ENCODE data around the gene NCDN.
A peak's percentile ranks its signal among the peaks of the same experiment; 100 is the strongest.

Gene NCDN

DNA sequence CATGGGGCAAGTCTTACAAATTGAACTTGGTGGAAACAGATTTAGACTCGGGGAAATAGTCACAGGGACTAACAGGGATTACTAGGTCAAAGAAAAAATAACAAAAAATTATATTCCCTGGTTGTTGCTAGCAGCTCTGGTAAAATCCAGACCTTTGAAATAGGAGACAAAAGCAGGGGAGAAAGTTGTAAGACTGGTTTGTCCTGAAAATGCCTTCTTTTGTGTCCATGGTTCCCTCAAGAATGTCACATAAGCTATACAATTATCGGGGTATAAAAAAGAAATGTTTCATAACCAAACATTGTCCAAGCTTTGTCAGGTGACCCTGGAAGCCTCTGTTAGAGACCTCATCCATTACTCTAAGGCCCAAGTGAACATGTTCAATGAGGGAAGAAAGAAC is 33.5 kb upstream of the NCDN start:
- TF ChIP-seq EZH2 (IDR thresholded peaks at IDR 0.05; ENCODE audit: borderline replicate concordance, low read depth, low read length, severe bottlenecking), result no peak
- TF ChIP-seq, protein P1, sequence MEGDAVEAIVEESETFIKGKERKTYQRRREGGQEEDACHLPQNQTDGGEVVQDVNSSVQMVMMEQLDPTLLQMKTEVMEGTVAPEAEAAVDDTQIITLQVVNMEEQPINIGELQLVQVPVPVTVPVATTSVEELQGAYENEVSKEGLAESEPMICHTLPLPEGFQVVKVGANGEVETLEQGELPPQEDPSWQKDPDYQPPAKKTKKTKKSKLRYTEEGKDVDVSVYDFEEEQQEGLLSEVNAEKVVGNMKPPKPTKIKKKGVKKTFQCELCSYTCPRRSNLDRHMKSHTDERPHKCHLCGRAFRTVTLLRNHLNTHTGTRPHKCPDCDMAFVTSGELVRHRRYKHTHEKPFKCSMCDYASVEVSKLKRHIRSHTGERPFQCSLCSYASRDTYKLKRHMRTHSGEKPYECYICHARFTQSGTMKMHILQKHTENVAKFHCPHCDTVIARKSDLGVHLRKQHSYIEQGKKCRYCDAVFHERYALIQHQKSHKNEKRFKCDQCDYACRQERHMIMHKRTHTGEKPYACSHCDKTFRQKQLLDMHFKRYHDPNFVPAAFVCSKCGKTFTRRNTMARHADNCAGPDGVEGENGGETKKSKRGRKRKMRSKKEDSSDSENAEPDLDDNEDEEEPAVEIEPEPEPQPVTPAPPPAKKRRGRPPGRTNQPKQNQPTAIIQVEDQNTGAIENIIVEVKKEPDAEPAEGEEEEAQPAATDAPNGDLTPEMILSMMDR (IDR thresholded peaks at IDR 0.05; ENCODE audit: borderline replicate concordance, extremely low read depth, low read length, poor library complexity, severe bottlenecking), result no peak
- no peak overlapping the region for H3K4me2 ChIP-seq (ENCODE audit: insufficient read depth, low read length)
- H3K27ac ChIP-seq (ENCODE audit: low read length), result no peak overlapping the region
- no peak overlapping the region for H3K4me3 ChIP-seq (ENCODE audit: low read depth in 1 of 2, low read length in 2 of 2)
- no peaks in the 10 kb centered on the region for H3K9me3 ChIP-seq (ENCODE audit: insufficient read depth, low read length, severe bottlenecking)
- H2AFZ ChIP-seq (ENCODE audit: low read depth, low read length), result no peak overlapping the region
- H4K20me1 ChIP-seq (ENCODE audit: insufficient read depth, low read length), result no peaks in the 10 kb centered on the region
- no peak for ATAC-seq (ENCODE audit: insufficient read depth, low read depth)
- no peak overlapping the region for H3K9ac ChIP-seq (ENCODE audit: low read depth, low read length)
- H3K4me1 ChIP-seq (ENCODE audit: insufficient read depth, low read length), result no peaks in the 10 kb centered on the region
- no peaks in the 10 kb centered on the region for H3K27me3 ChIP-seq (ENCODE audit: insufficient read depth, low read length, poor library complexity)
- H3K79me2 ChIP-seq (ENCODE audit: insufficient read depth, low read length), result no peaks in the 10 kb centered on the region
- DNase-seq, result no peak
- no peaks in the 10 kb centered on the region for H3K36me3 ChIP-seq (ENCODE audit: insufficient read depth, low read length)

DNA sequence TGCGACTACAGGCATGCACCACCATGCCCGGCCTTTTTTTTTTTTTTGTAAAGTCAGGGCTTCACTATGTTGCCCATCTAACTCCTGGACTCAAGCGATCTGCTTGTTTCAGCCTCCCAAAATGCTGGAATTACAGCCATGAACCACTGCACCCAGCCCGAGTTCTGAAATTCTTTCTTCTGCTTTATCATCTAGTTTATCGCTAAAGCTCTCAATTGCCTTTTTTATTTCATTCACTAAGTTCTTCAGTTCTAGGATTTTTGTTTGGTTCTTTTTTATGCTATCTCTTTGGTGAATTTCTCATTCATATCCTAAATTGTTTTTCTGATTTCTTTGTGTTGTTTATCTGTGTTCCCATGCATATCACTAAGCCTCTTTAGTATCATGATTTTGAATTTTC is 27.4 kb upstream of the NCDN start:
- peaks cover 16% of the 10 kb centered on the region for H3K9me3 ChIP-seq (ENCODE audit: insufficient read depth, low read length, severe bottlenecking)
- no peaks in the 10 kb centered on the region for H4K20me1 ChIP-seq (ENCODE audit: insufficient read depth, low read length)
- H3K79me2 ChIP-seq (ENCODE audit: insufficient read depth, low read length), result peaks cover 9% of the 10 kb centered on the region; the same call in 1 of the 2 replicates
- TF ChIP-seq, protein P1 (IDR thresholded peaks at IDR 0.05; ENCODE audit: borderline replicate concordance, extremely low read depth, low read length, poor library complexity, severe bottlenecking), result no peak
- TF ChIP-seq EZH2 (IDR thresholded peaks at IDR 0.05; ENCODE audit: borderline replicate concordance, low read depth, low read length, severe bottlenecking), result no peak
- ATAC-seq (ENCODE audit: insufficient read depth, low read depth), result no peak
- no peak overlapping the region for H3K9ac ChIP-seq (ENCODE audit: low read depth, low read length)
- no peak overlapping the region for H3K27ac ChIP-seq (ENCODE audit: low read length)
- H3K4me1 ChIP-seq (ENCODE audit: insufficient read depth, low read length), result no peaks in the 10 kb centered on the region
- H3K4me3 ChIP-seq (ENCODE audit: low read depth in 1 of 2, low read length in 2 of 2), result no peak overlapping the region
- peaks cover 24% of the 10 kb centered on the region for H3K36me3 ChIP-seq (ENCODE audit: insufficient read depth, low read length)
- H2AFZ ChIP-seq (ENCODE audit: low read depth, low read length), result no peak overlapping the region
- no peaks in the 10 kb centered on the region for H3K27me3 ChIP-seq (ENCODE audit: insufficient read depth, low read length, poor library complexity)
- DNase-seq, result no peak
- no peak overlapping the region for H3K4me2 ChIP-seq (ENCODE audit: insufficient read depth, low read length)

DNA sequence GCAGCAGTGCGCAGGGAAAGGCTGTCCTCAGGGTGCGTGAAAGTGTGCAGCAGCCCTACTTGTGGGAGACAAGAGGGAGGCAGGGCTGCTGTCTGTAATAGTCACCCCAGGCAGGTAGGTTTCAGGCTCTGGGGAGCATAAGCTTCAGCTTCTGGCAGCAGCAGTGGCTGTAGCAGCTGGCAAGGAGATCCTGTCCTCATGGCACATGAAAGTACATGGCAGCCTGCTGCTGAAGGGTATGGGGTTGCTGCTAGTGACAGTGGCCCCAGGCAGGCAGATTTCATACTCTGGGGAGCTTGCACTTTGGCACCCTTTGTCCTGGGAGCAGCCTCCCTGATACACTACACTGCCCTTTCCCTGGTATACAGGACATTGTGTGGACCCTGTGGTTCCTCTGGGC is 26.7 kb upstream of the NCDN start:
- Histone ChIP-seq H3K4me3 (ENCODE audit: low read depth in 1 of 2, low read length in 2 of 2) (0 out of 4 replicates have a peak overlapping the region, but pooled peaks of 1 of the 2 experiments have one; percentile 17), H3K79me2 (ENCODE audit: insufficient read depth, low read length) (peaks cover 14% of the 10 kb centered on the region), H3K9me3 (ENCODE audit: insufficient read depth, low read length, severe bottlenecking) (peaks cover 16% of the 10 kb centered on the region), H3K4me1 (ENCODE audit: insufficient read depth, low read length) (no peaks in the 10 kb centered on the region), H3K27me3 (ENCODE audit: insufficient read depth, low read length, poor library complexity) (no peaks in the 10 kb centered on the region), H2AFZ (ENCODE audit: low read depth, low read length) (no peak overlapping the region), H3K36me3 (ENCODE audit: insufficient read depth, low read length) (peaks cover 28% of the 10 kb centered on the region), H3K4me2 (ENCODE audit: insufficient read depth, low read length) (no peak overlapping the region), H3K9ac (ENCODE audit: low read depth, low read length) (no peak overlapping the region), H3K27ac (ENCODE audit: low read length) (no peak overlapping the region), H4K20me1 (ENCODE audit: insufficient read depth, low read length) (no peaks in the 10 kb centered on the region)
- ATAC-seq (ENCODE audit: insufficient read depth, low read depth) (no peak), DNase-seq (no peak)
- TF ChIP-seq EZH2 (IDR thresholded peaks at IDR 0.05; ENCODE audit: borderline replicate concordance, low read depth, low read length, severe bottlenecking), result no peak
- TF ChIP-seq, protein P1 (IDR thresholded peaks at IDR 0.05; ENCODE audit: borderline replicate concordance, extremely low read depth, low read length, poor library complexity, severe bottlenecking), result no peak

DNA sequence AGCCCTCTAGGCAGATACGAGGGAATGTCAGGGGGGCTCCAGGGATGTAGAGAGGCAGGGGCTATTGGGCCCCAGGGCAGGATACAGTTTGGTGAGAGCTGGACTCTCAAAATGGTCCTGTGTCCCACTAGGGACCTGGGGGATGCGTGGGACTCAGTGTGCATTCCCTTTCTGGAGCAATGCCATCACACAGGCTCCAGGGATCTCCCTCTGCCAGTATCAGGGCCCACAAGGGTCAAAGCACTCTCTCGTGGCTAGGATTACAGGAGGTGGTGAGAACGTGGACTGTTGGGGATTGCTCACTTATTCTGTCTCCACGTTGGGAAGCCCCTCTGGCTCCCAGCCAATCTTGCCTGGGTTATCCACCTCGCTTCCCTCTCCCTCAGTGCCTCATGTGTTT is 26.2 kb upstream of the NCDN start:
- Histone ChIP-seq H3K79me2 (ENCODE audit: insufficient read depth, low read length) (peaks cover 16% of the 10 kb centered on the region), H3K36me3 (ENCODE audit: insufficient read depth, low read length) (peaks cover 28% of the 10 kb centered on the region), H3K9ac (ENCODE audit: low read depth, low read length) (no peak overlapping the region), H3K27me3 (ENCODE audit: insufficient read depth, low read length, poor library complexity) (no peaks in the 10 kb centered on the region), H3K4me1 (ENCODE audit: insufficient read depth, low read length) (no peaks in the 10 kb centered on the region), H4K20me1 (ENCODE audit: insufficient read depth, low read length) (no peaks in the 10 kb centered on the region), H2AFZ (ENCODE audit: low read depth, low read length) (no peak overlapping the region), H3K9me3 (ENCODE audit: insufficient read depth, low read length, severe bottlenecking) (peaks cover 16% of the 10 kb centered on the region), H3K4me2 (ENCODE audit: insufficient read depth, low read length) (no peak overlapping the region), H3K27ac (ENCODE audit: low read length) (no peak overlapping the region), H3K4me3 (ENCODE audit: low read depth in 1 of 2, low read length in 2 of 2) (no peak overlapping the region)
- no peak for ATAC-seq (ENCODE audit: insufficient read depth, low read depth)
- no peak for DNase-seq
- TF ChIP-seq, protein P1 (IDR thresholded peaks at IDR 0.05; ENCODE audit: borderline replicate concordance, extremely low read depth, low read length, poor library complexity, severe bottlenecking), result no peak
- TF ChIP-seq EZH2 (IDR thresholded peaks at IDR 0.05; ENCODE audit: borderline replicate concordance, low read depth, low read length, severe bottlenecking), result no peak
